Hepatic stellate cell (primary cell): ENCODE measurements around the gene LARP4.
A peak's percentile ranks its signal among the peaks of the same experiment; 100 is the strongest.
"Not testable (repeated sequence)": the region's sequence is repeated elsewhere in the genome, so short reads cannot be mapped to it uniquely, and the experiment has no call there.

ENCODE experiments used
- DNase-seq: peaks from one replicate; pipeline ENCODE4 v3.0.0; 2011; ENCODE audit warnings: low spot score

The LARP4 gene

GRCh38 chr12:50483488-50483887 is 82.8 kb downstream of the LARP4 start:
- DNase-seq, result no peak

- DNase-seq, result no peak
These were observed 88.1 kb downstream of the LARP4 start for GRCh38 chr12:50488801-50489200.

- not testable (repeated sequence) for DNase-seq
These were observed 97.4 kb downstream of the LARP4 start for GRCh38 chr12:50498119-50498518.

DNA sequence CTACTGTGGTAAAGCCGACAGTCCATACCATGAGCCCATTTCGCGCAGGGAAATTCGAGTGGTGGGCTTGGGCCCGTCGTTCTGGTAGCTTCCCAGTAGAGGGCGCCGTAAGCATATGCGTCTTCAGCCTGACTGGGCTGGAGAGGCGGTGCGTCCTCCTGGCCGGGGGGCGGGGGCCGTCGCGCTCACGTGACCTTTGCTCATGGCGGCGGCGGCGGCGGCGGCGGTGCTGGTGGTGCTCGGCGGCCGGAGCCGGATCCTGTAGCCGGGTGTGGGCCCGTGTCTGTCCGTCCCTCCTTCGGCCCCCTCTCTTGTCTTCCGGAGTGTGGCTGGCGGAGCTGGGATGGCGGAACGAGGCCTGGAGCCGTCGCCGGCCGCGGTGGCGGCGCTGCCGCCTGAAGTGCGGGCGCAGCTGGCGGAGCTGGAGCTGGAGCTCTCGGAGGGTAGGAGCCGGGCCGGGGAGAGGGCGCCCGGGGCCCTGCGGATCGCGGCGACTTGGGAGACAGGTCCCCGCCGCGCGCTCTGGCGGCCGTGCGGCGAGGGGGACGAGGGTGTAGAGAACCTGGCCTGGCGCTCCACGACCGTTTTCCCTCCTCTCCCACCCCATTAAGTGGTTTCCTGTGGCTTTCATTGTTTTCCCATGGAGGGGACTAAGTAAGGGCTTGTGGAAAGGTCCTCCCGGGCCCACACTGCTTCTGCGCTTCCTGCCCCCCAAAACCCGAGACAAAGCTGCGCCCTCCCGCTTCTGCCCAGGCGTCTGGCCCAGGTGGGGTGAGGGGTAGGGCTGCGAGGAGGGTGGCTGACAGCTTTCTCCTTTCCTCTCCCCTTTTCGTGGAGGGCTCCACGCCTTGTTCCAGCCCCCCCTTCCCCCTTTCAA is 104.4 kb downstream of the LARP4 start, which contains the start of gene DIP2B:
TSS of gene DIP2B (plus strand) at position 188 of the 877 bp plus-strand sequence. CDS start at position 344, 156 bp downstream.
- peak; percentile 82 for DNase-seq

- DNase-seq, result no peak
These were observed 105.2 kb downstream of the LARP4 start for GRCh38 chr12:50505675-50506530.

GRCh38 chr12:50506753-50507473 is 106.2 kb downstream of the LARP4 start:
- DNase-seq, result no peak

DNA sequence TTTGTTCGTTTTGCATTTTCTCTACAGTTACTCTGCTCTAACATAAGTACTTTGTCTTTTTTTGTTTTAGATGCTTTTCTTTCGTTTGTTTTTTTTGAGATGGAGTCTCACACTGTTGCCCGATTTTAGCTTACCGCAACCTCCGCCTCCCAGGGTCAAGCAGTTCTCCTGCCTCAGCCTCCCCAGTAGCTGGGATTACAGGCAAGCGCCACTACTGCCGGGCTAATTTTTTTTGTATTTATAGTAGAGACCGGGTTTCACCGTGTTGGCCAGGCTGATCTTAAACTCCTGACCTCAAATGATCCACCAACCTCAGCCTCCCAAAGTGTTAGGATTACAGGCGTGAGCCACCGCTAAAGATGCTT is 106.8 kb downstream of the LARP4 start:
- no peak for DNase-seq

DNA sequence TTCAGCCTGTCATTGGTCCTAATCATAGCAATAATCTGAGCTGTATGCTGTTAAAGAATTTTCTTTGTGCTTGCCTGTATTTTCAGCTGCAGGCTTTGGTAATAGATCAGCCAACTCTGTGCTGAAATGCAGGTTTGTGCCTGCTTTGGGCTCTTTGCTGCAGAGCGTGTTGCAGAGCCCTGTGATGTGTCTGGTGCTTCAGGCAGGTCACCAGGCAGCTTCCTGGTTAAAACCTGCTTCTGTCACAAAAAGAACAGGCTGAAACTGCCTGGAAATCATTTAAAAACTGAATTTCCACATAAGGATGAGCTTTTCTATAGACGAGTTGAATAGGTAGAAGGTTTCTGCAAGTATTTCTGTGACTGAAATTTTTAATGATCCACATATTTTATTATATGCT is 107.2 kb downstream of the LARP4 start:
- DNase-seq, result no peak

GRCh38 chr12:50508414-50508813 is 107.7 kb downstream of the LARP4 start:
- no peak for DNase-seq

- DNase-seq, result no peak
These were observed 108.4 kb downstream of the LARP4 start for GRCh38 chr12:50508970-50509663.

DNA sequence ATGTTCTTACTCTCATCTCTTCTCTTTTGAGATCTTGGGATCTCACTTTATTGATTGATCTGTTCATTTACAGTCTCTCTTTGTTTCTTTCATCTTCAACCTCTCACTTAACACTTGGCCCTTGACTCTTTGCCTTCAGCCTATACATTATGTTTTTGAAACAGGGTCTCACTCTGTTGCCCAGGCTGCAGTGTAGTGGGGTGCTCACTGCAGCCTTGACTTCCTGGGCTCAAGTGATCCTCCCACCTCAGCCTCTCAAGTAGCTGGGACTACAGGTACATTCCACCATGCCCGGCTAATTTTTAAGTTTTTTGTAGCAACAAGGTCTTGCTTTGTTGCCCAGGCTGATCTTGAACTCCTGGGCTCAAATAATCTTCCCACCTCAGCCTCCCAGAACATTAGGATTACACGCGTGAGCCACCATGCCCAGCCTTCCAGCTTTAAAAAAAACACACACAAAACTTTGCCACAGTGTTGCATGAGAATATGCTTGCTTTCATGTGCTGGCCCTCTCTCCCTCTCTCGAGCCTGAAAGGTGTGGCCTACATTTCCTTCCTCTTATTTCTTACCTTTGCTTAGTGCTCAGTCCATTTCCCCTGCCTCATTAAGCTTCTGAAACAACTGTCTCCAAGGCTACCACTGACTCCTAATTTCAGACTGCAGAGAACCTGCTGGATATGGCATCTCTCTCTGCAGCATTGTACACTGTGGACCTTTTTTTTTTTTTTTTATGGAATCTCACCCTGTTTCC is 114.0 kb downstream of the LARP4 start:
- DNase-seq, result no peak

GRCh38 chr12:50515587-50515986 is 114.9 kb downstream of the LARP4 start:
- DNase-seq, result no peak

DNA sequence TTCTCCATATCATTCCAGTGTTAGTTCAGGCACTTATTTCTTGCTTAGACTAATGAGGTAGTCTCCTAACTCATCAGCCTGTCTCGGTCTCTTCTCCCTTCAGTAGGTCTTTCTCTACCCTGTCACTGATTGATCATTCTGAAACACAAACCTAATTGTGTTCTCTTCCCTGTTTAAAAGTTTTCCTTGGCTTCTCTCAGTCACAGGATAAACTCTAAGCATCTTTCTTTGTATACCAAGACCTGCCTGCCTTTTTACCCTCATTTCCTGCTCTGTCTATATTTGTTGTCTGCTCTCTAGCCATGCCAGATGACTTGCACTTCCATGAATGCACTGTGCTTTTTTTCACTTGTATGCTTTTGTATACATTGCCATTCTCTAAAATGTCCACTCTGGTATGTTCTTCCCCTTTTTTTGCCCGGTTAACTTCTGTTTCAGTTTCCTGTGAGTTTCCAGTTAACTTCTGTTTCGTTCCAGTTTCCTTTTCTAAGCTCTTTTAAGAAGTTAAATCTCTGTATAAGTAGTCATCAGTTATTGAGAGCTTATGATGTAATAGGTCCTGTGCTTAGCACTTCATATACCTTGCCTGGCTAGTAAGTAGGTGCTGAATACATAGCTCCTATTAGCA is 116.8 kb downstream of the LARP4 start:
- DNase-seq, result peak; percentile 42

DNA sequence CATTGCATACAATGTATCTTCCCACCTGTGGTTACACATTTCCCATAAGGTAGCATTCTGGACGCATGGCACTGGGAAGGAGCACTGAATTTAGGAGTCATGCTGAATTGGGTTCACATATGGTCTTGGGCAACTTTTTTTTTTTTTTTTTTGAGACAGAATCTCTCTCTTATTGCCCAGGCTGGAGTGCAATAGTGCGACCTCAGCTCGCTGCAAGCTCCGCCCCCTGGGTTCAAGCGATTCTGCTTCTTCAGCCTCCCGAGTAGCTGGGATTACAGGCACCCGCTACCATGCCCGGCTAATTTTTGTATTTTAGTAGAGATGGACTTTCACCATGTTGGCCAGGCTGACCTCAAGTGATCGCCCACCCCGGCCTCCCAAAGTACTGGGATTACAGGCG is 117.4 kb downstream of the LARP4 start:
- no peak for DNase-seq

GRCh38 chr12:50519353-50519752 is 118.7 kb downstream of the LARP4 start:
- no peak for DNase-seq

DNA sequence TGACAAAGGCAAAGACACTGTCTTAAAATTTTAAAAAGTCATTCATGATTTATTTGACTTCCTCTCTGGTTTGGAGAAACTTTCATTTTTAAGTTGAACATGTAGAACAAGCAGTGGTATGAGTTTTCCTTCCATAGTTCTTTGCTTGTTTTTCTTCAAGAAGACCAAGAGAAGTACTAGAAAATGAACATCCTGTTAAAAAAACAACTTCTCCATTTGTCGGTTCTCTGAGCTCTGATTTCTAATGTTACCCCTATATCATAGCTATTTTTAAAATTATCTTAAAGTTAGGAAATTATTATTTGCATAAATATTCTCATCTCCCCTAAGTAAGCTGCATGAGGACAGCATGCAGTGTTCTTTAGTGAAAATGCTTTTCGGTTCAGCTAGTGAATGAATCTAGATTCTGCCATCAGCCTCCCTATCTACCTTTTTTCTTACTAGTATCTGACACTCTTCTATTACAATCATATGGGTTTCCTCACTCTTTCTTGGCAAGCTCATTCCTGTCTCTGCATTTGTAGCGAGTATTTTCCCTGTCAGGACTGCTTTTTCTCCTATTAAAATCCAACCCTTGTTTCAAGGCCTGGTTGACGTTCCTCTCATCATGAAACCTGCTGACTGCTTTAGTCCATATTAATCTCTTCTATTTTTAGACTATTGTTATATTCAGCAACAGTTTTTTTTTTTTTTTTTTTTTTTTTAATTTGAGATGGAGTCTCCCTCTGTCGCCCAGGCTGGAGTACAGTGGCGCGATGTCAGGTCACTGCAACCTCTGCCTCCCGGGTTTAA is 119.9 kb downstream of the LARP4 start:
- DNase-seq, result no peak

GRCh38 chr12:50521781-50522180 is 121.1 kb downstream of the LARP4 start:
- DNase-seq, result not testable (repeated sequence)

GRCh38 chr12:50523772-50524171 is 123.1 kb downstream of the LARP4 start:
- no peak for DNase-seq

DNA sequence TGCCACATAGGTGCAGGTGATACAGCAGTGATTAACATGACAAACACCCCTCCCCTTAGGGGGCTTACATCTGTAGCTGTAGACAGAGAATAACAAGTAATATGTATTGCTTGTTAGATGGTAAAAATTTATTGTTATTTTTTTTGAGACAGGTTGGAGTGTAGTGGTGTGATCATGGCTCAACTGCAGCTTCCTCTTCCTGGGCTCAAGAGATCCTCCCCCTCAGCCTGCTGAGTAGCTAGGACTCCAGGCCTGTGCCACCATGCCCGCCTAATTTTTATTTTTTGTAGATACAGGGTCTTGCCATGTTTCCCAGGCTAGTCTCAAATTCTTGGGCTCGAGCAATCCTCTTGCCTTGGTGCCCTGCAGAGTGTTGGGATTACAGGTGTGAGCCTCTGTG is 123.9 kb downstream of the LARP4 start:
- no peak for DNase-seq

- no peak for DNase-seq
These were observed 124.7 kb downstream of the LARP4 start for GRCh38 chr12:50525422-50525821.
